ENCODE data around the gene CCL5. TPM values are rescaled to one million over a fixed set of nuclear protein-coding genes. Genes with fewer than 3 reads are reported as not detected.

Gene CCL5
- polyA plus RNA-seq, 1 of the 3 experiments (the other 2 are of a cell fraction): 0.23 TPM

GRCh38 chr17:35917519-35918213, 37.5 kb upstream of the CCL5 start:
- WGBS (ENCODE audit: low lambda C conversion rate): 88% methylated on average over 25 of the region's 29 CpGs
- no peaks in the 10 kb centered on the region for H3K36me3 ChIP-seq (replicated peaks in 1 of 2; ENCODE audit: control insufficient read depth in 1 of 2, insufficient read depth in 2 of 2, low read length in 1 of 2)
- no peaks in the 10 kb centered on the region for H4K20me1 ChIP-seq (ENCODE audit: insufficient read depth)
- H2AFZ ChIP-seq (ENCODE audit: low read depth): no peak overlapping the region
- TF ChIP-seq NFIC (IDR thresholded peaks at IDR 0.05; ENCODE audit: borderline replicate concordance): no peak
- DNase-seq: no peak
- POLR2A ChIA-PET: no interaction called here
- no peak overlapping the region for H3K9ac ChIP-seq
- H3K9me2 ChIP-seq: no peaks in the 10 kb centered on the region
- H3K4me2 ChIP-seq: no peak overlapping the region
- H3K9me3 ChIP-seq: no peaks in the 10 kb centered on the region
- no peaks in the 10 kb centered on the region for H3K4me1 ChIP-seq (ENCODE audit: control insufficient read depth in 1 of 2, insufficient read depth in 2 of 2, low read depth in 1 of 2, low read length in 1 of 2)
- no peak overlapping the region for H3K27ac ChIP-seq (ENCODE audit: low read depth in 2 of 2, low read length in 1 of 2)
- H3K27me3 ChIP-seq (ENCODE audit: insufficient read depth): no peaks in the 10 kb centered on the region
- H3K79me2 ChIP-seq (ENCODE audit: insufficient read depth): no peaks in the 10 kb centered on the region
- H3K4me3 ChIP-seq (ENCODE audit: low read depth in 2 of 2, low read length in 1 of 2): no peak overlapping the region
- CTCF ChIA-PET: no interaction called here
- H3F3A ChIP-seq (replicated peaks; ENCODE audit: insufficient read depth): peaks cover 5% of the 10 kb centered on the region

GRCh38 chr17:35915153-35915964, 35.2 kb upstream of the CCL5 start:
- Histone ChIP-seq H3K9me2 (no peaks in the 10 kb centered on the region), H3K4me3 (ENCODE audit: low read depth in 2 of 2, low read length in 1 of 2) (no peak overlapping the region), H3K36me3 (replicated peaks in 1 of 2; ENCODE audit: control insufficient read depth in 1 of 2, insufficient read depth in 2 of 2, low read length in 1 of 2) (no peaks in the 10 kb centered on the region), H3K4me2 (no peak overlapping the region), H3K27me3 (ENCODE audit: insufficient read depth) (no peaks in the 10 kb centered on the region), H2AFZ (ENCODE audit: low read depth) (no peak overlapping the region), H3K9me3 (no peaks in the 10 kb centered on the region), H3K9ac (no peak overlapping the region), H3K79me2 (ENCODE audit: insufficient read depth) (no peaks in the 10 kb centered on the region), H3K27ac (ENCODE audit: low read depth in 2 of 2, low read length in 1 of 2) (no peak overlapping the region), H3K4me1 (ENCODE audit: control insufficient read depth in 1 of 2, insufficient read depth in 2 of 2, low read depth in 1 of 2, low read length in 1 of 2) (no peaks in the 10 kb centered on the region), H3F3A (replicated peaks; ENCODE audit: insufficient read depth) (no peaks in the 10 kb centered on the region), H4K20me1 (ENCODE audit: insufficient read depth) (no peaks in the 10 kb centered on the region)
- ChIA-PET CTCF (interaction anchor here (0.6 to 0.9 kb wide), 3 partner anchors 12 to 30 kb away, joined by 3 read pairs; no protein-coding TSS in a partner anchor), POLR2A (no interaction called here)
- no peak for DNase-seq
- WGBS (ENCODE audit: low lambda C conversion rate): 17% methylated on average over 3 of the region's 3 CpGs
- no peak for TF ChIP-seq ELF1 (IDR thresholded peaks at IDR 0.05)
- no peak for TF ChIP-seq RXRA (IDR thresholded peaks at IDR 0.05; ENCODE audit: borderline replicate concordance, low read depth)
- TF ChIP-seq NRF1 (IDR thresholded peaks at IDR 0.05; ENCODE audit: low read depth, low read length): no peak
- TF ChIP-seq RCOR1 (IDR thresholded peaks at IDR 0.05; ENCODE audit: low read length): no peak
- TF ChIP-seq PBX3 (IDR thresholded peaks at IDR 0.05): no peak
- TF ChIP-seq GATA2 (CRISPR knock-in tag; IDR thresholded peaks at IDR 0.05): no peak
- no peak for TF ChIP-seq FOSL2 (IDR thresholded peaks at IDR 0.05; ENCODE audit: borderline replicate concordance, low read depth)
- TF ChIP-seq USF1 (IDR thresholded peaks at IDR 0.05; ENCODE audit: borderline replicate concordance, low read depth): no peak
- no peak for TF ChIP-seq FOXJ3 (CRISPR knock-in tag; IDR thresholded peaks at IDR 0.05)
- TF ChIP-seq NFIC (IDR thresholded peaks at IDR 0.05; ENCODE audit: borderline replicate concordance): no peak
- no peak for TF ChIP-seq TCF12 (IDR thresholded peaks at IDR 0.05)
- TF ChIP-seq USF2 (IDR thresholded peaks at IDR 0.05; ENCODE audit: borderline replicate concordance, low read depth, low read length): no peak
- TF ChIP-seq REST (IDR thresholded peaks at IDR 0.05; ENCODE audit: low read depth, low read length): no peak
- TF ChIP-seq MEF2A (IDR thresholded peaks at IDR 0.05; ENCODE audit: borderline replicate concordance, low read depth): no peak
- no peak for TF ChIP-seq TEAD4 (IDR thresholded peaks at IDR 0.05; ENCODE audit: borderline replicate concordance, insufficient read depth)

Measured in SK-N-SH (cell line).